Endothelial cell of umbilical vein (primary cell): Measurements from ENCODE around the gene DGUOK. TPM values are rescaled to one million over a fixed set of nuclear protein-coding genes. Genes with fewer than 3 reads are reported as not detected.

ENCODE experiments used
- BruUV-seq: library from RNA; stranded (reverse); fragments of 400-500 nt; replicated peaks from 2 replicates; lab custom pipeline; 2021; lab: Mats Ljungman, UMichigan
- CTCF ChIA-PET: fragments of 300-600, 350-600 bp; sonication (Branson Sonifier 250); formaldehyde crosslinking; loops from one replicate; lab custom pipeline; 2021; ENCODE audit warnings: antibody characterized with exemption, inconsistent platforms; lab: Charles Lee
- POLR2A ChIA-PET: fragments of 300-600, 350-600 bp; sonication (Branson Sonifier 250); formaldehyde crosslinking; loops from one replicate; lab custom pipeline; 2021; ENCODE audit warnings: antibody characterized with exemption, inconsistent platforms; lab: Charles Lee
- DNase-seq: peaks from one replicate; pipeline ENCODE4 v3.0.0-alpha.2; 2011; ENCODE audit warnings: low read depth, low spot score
- FAIRE-seq: peaks from 2 replicates; lab custom pipeline; 2011; peaks lifted over from hg19 to GRCh38; lab: Jason Lieb, UNC
- H2AFZ ChIP-seq: 2 replicates; pipeline ENCODE4 v1.6.0; 2012; ENCODE audit warnings: low read depth, low read length, control low read depth, inconsistent platforms
- H3K27ac ChIP-seq: 2 replicates; pipeline ENCODE4 v1.5.1; 2011; ENCODE audit warnings: low read depth, mild to moderate bottlenecking, control low read depth, low read length, moderate library complexity; ENCODE audit not compliant: insufficient read depth
- H3K27me3 ChIP-seq, 2 experiments: 2 replicates each; pipeline versions ENCODE4 v1.6.0 to v1.6.1; 2011; ENCODE audit warnings: low read length in 2 of 2, mixed read lengths in 1 of 2; ENCODE audit not compliant: control insufficient read depth in 2 of 2, insufficient read depth in 2 of 2
- H3K36me3 ChIP-seq, 2 experiments: 2 replicates in 1 of 2; 3 replicates in 1 of 2; pipeline ENCODE4 v1.5.1; 2011; ENCODE audit warnings: low read length in 2 of 2, mild to moderate bottlenecking in 1 of 2, moderate library complexity in 1 of 2; ENCODE audit not compliant: control insufficient read depth in 2 of 2, insufficient read depth in 2 of 2; ENCODE audit errors: extremely low read depth in 1 of 2
- H3K4me1 ChIP-seq: 3 replicates; pipeline ENCODE4 v1.5.1; 2011; ENCODE audit warnings: mild to moderate bottlenecking, low read length; ENCODE audit not compliant: control insufficient read depth, insufficient read depth; ENCODE audit errors: extremely low read depth
- H3K4me2 ChIP-seq: 2 replicates; pipeline ENCODE4 v1.6.1; 2011; ENCODE audit warnings: low read length, control low read depth, mixed read lengths; ENCODE audit not compliant: insufficient read depth
- H3K4me3 ChIP-seq, 3 experiments: fragments of 200-600 bp in 1 of 3; sonication (generic), shearing (Covaris generic) in 1 of 3; replicated peaks in 1 of 3; 2 replicates each; pipeline ENCODE4 v1.5.1; 2011 to 2016; ENCODE audit warnings: control low read depth in 3 of 3, low read length in 3 of 3, mild to moderate bottlenecking in 2 of 3, inconsistent platforms in 1 of 3, low read depth in 1 of 3, moderate library complexity in 1 of 3; ENCODE audit not compliant: insufficient read depth in 1 of 3
- H3K79me2 ChIP-seq: 2 replicates; pipeline ENCODE4 v1.6.0; 2012; ENCODE audit warnings: low read length, inconsistent platforms; ENCODE audit not compliant: control insufficient read depth, insufficient read depth
- H3K9ac ChIP-seq: replicated peaks from 2 replicates; pipeline ENCODE3; 2011; ENCODE audit warnings: low read length, control low read depth; ENCODE audit not compliant: insufficient read depth; ENCODE audit errors: extremely low read depth
- H3K9me1 ChIP-seq: replicated peaks from 3 replicates; pipeline ENCODE4 v1.6.0; 2011; ENCODE audit warnings: mild to moderate bottlenecking, low read length; ENCODE audit not compliant: control insufficient read depth, insufficient read depth; ENCODE audit errors: extremely low read depth
- H3K9me3 ChIP-seq: replicated peaks from 2 replicates; pipeline ENCODE4 v1.5.1; 2012; ENCODE audit warnings: low read length, inconsistent platforms; ENCODE audit not compliant: control insufficient read depth, insufficient read depth
- H4K20me1 ChIP-seq: replicated peaks from 2 replicates; pipeline ENCODE3; 2011; ENCODE audit warnings: mild to moderate bottlenecking, low read length; ENCODE audit not compliant: control insufficient read depth, insufficient read depth; ENCODE audit errors: extremely low read depth
- EZH2 ChIP-seq: IDR thresholded peaks from 2 replicates; pipeline ENCODE4 v1.6.1; 2012; ENCODE audit warnings: borderline replicate concordance, low read depth, mild to moderate bottlenecking, moderate library complexity, low read length, inconsistent platforms; ENCODE audit not compliant: severe bottlenecking
- FOS ChIP-seq: IDR thresholded peaks from 2 replicates; pipeline ENCODE4 v1.6.1; 2011; ENCODE audit warnings: mild to moderate bottlenecking, low read length, moderate library complexity, borderline replicate concordance; ENCODE audit not compliant: insufficient read depth
- GATA2 ChIP-seq: IDR thresholded peaks from 2 replicates; pipeline ENCODE4 v1.7.0; 2011; ENCODE audit warnings: low read depth, mild to moderate bottlenecking, moderate library complexity, mixed read lengths, low read length; ENCODE audit not compliant: insufficient read length, insufficient read depth
- JUN ChIP-seq: IDR thresholded peaks from 2 replicates; pipeline ENCODE4 v1.6.1; 2011; ENCODE audit warnings: borderline replicate concordance, low read depth; ENCODE audit not compliant: insufficient read length, insufficient read depth
- MYC ChIP-seq: IDR thresholded peaks from one replicate; pipeline ENCODE4 v1.6.1; 2011; ENCODE audit warnings: mild to moderate bottlenecking, low read depth, low read length
- POLR2A ChIP-seq: IDR thresholded peaks from 2 replicates; pipeline ENCODE4 v1.6.1; 2012; ENCODE audit warnings: low read depth, mild to moderate bottlenecking, control low read depth, low read length
- POLR2AphosphoS5 ChIP-seq: IDR thresholded peaks from 2 replicates; pipeline ENCODE4 v1.6.1; 2012; ENCODE audit warnings: low read depth, mild to moderate bottlenecking, control low read depth, low read length, moderate library complexity; ENCODE audit not compliant: insufficient read depth
- dilution Hi-C: fragments of 300-500 bp; cut with MboI; formaldehyde crosslinking; loops from one replicate; pipeline ENCODE4 v1.15.0; 2019; ENCODE audit warnings: low sequenced_read_pairs; ENCODE audit not compliant: extremely low pct_ligation_motif_present
- intact Hi-C: fragments of 100-400 bp; cut with micrococcal nuclease; formaldehyde crosslinking; loops from one replicate; pipeline ENCODE4 v1.10.0; 2022
- polyA plus RNA-seq, 4 experiments: library from polyadenylated mRNA; depleted of rRNA in 3 of 4; stranded (reverse) in 3 of 4; unstranded in 1 of 4; fragments of >200 nt; gene quantifications; 2 replicates each; pipeline versions ENCODE4 v1.2.1 to v1.2.3, GENCODE V29; 2011 to 2012; ENCODE audit warnings: missing spikeins in 1 of 4
- total RNA-seq: library from RNA; stranded (reverse); gene quantifications from 2 replicates; pipeline ENCODE4 v1.2.3, GENCODE V29; 2021
- TF ChIP-seq, protein P1 (sequence below), 2 donors: IDR thresholded peaks; 1 replicate in 1 of 2; 2 replicates in 1 of 2; pipeline ENCODE4 v1.5.1; 2011; ENCODE audit warnings: low read length in 2 of 2, mild to moderate bottlenecking in 2 of 2, moderate library complexity in 2 of 2, control low read depth in 1 of 2, inconsistent platforms in 1 of 2, low read depth in 1 of 2; ENCODE audit not compliant: insufficient read depth in 1 of 2; ENCODE audit errors: extremely low read depth in 1 of 2
- TF ChIP-seq, protein P2 (sequence below): IDR thresholded peaks from 2 replicates; pipeline ENCODE4 v1.6.1; 2011; ENCODE audit not compliant: insufficient read depth, insufficient read length

DGUOK gene
- total and polyA plus RNA-seq, 2 donors (not counting 3 experiments of a cell fraction or from before 2014, with no cell fraction given) = 51.8 to 77.5 TPM

DNA sequence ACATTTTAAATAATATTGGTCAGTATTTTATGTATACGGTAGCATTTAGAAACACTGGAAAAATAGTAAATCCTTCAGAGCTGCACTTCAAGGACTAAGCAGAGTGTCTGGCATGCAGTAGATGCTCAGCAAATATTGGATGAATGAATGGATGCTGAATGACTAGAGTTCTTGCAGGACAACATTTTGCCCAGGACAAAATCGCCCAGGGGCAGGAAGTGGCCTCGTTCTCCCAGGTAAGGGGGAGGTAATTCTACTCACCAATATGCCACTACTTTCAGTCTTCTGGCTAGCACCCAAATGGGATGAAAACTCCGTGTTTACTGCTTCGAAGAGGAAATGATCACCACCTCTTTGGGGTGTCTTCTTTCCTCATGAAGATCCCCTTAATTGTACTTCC, 4.0 kb upstream of the DGUOK start:
- Histone ChIP-seq H2AFZ (no peak overlapping the region), H3K27me3 (peaks cover 16 to 25% of the 10 kb centered on the region in 2 experiments), H3K27ac (no peak overlapping the region), H3K9me3 (no peaks in the 10 kb centered on the region), H3K79me2 (peaks cover 7% of the 10 kb centered on the region), H3K4me2 (no peak overlapping the region), H3K9ac (no peak overlapping the region), H3K4me3 (no peak overlapping the region), H3K9me1 (no peaks in the 10 kb centered on the region), H3K36me3 (no peaks in the 10 kb centered on the region), H4K20me1 (no peaks in the 10 kb centered on the region), H3K4me1 (peaks cover 6% of the 10 kb centered on the region)
- FAIRE-seq (no peak), DNase-seq (no peak)
- intact Hi-C loops (no loop called here), dilution Hi-C loops (no loop called here)
- no TSS peak for BruUV-seq
- ChIA-PET POLR2A (no interaction called here), CTCF (no interaction called here)
- TF ChIP-seq EZH2 (no peak), FOS (no peak), JUN (no peak), GATA2 (no peak), POLR2A (no peak), POLR2AphosphoS5 (no peak), MYC (no peak)
- TF ChIP-seq, protein P1, sequence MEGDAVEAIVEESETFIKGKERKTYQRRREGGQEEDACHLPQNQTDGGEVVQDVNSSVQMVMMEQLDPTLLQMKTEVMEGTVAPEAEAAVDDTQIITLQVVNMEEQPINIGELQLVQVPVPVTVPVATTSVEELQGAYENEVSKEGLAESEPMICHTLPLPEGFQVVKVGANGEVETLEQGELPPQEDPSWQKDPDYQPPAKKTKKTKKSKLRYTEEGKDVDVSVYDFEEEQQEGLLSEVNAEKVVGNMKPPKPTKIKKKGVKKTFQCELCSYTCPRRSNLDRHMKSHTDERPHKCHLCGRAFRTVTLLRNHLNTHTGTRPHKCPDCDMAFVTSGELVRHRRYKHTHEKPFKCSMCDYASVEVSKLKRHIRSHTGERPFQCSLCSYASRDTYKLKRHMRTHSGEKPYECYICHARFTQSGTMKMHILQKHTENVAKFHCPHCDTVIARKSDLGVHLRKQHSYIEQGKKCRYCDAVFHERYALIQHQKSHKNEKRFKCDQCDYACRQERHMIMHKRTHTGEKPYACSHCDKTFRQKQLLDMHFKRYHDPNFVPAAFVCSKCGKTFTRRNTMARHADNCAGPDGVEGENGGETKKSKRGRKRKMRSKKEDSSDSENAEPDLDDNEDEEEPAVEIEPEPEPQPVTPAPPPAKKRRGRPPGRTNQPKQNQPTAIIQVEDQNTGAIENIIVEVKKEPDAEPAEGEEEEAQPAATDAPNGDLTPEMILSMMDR (IDR thresholded peaks at IDR 0.05; ENCODE audit: extremely low read depth in 1 of 2, insufficient read depth in 1 of 2, low read depth in 1 of 2, low read length in 2 of 2) = no peak
- TF ChIP-seq, protein P2, sequence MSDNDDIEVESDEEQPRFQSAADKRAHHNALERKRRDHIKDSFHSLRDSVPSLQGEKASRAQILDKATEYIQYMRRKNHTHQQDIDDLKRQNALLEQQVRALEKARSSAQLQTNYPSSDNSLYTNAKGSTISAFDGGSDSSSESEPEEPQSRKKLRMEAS = no peak
